Erythroblast (primary cell): ENCODE measurements around the gene GABRG3.

Source experiments
- GATA1 ChIP-seq: IDR thresholded peaks from 2 replicates; pipeline ENCODE4 v1.6.1; 2011; ENCODE audit warnings: low read depth, mild to moderate bottlenecking, control low read depth, low read length, moderate library complexity
- POLR2A ChIP-seq: IDR thresholded peaks from 2 replicates; pipeline ENCODE4 v1.6.1; 2011; ENCODE audit warnings: mild to moderate bottlenecking, low read length

DNA sequence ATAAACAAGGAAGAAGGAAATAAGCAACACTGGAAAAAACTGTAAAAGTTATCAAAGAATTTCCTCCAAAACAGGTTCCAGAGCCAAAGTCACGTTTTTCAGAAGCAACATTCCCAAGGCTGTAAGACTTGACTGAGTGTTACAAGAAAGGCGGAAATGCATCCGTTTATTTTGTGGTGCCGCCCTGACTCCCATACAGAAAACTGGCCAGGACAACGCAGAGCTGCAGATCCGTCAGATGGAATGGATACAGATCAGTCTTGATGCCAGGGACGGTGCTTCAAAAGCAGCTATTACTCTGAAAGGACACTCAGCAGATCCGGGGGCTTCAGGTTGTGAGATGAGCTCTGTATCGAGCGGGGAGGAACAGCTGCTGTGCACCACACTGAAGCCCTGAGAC, 83.4 kb downstream of the GABRG3 start:
- TF ChIP-seq POLR2A = no peak
- TF ChIP-seq GATA1 = no peak
